ENCODE data around the gene CCDC97.
"Not testable (repeated sequence)": the region's sequence is repeated elsewhere in the genome, so short reads cannot be mapped to it uniquely, and the experiment has no call there.

CCDC97 gene

DNA sequence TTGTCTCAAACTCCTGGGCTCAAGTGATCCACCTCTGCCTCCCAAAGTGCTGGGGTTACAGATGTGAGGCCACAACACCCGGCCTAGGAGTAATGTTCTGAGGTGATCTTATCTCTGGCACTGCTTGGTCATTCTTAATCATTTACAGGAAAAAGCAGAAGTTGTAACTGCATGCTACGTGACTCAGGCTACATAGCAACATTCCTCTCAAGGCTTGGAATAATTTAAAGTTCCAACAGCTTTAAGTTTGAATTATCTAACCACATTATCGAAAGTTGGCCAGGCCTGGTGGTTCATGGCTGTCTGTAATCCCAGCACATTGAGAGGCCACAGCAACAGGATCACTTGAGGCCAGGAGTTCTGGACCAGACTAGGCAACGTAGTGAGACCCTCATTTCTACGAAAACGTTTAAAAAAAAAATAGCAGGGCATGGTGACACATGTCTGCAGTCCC, 57.9 kb downstream of the CCDC97 start:
- no peak for DNase-seq

DNA sequence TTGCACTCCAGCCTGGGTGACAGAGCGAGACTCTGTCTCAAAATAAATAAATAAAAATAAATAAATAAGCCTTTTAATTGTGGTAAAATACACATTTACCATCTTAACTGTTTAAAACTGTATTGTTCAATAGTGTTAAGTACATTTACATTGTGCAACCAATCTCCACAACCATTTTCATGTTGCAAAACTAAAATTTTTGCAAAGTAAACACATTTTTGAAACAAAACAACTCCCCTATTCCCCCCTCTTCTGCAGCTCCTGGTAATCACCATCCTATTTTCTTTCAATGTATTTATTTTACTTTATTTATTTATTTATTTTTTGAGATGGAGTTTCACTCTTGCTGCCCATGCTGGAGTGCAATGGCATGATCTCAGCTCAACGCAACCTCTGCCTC, 59.8 kb downstream of the CCDC97 start:
- DNase-seq: no peak

DNA sequence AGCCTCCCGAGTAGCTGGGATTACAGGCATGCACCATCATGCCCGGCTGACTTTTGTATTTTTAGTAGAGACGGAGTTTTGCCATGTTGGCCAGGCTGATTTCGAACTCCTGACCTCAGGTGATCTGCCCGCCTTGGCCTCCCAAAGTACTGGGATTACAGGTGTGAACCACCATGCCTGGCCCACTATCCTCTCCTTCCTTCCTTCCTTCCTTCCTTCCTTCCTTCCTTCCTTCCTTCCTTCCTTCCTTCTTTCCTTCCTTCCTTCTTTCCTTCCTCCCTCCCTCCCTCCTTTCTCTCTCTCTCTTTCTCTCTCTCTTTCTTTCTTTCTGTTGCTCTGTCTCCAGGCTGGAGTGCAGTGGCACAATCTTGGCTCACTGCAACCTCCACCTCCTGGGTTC, 61.1 kb downstream of the CCDC97 start:
- DNase-seq: not testable (repeated sequence)

DNA sequence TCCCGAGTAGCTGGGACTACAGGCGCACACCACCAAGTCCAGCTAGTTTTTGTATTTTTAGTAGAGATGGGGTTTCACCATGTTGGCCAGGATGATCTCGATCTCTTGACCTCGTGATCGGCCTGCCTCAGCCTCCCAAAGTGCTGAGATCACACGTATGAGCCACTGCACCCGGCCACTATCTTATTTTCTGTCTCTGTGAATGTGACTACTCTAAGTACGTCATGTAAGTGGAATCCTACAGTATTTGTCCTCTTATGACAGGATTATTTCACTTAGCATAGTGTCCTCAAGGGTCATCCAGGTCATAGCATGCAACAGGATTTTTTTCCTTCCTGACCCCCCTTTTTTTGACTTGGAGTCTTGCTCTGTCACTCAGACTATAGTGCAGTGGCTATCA, 61.6 kb downstream of the CCDC97 start:
- no peak for DNase-seq

DNA sequence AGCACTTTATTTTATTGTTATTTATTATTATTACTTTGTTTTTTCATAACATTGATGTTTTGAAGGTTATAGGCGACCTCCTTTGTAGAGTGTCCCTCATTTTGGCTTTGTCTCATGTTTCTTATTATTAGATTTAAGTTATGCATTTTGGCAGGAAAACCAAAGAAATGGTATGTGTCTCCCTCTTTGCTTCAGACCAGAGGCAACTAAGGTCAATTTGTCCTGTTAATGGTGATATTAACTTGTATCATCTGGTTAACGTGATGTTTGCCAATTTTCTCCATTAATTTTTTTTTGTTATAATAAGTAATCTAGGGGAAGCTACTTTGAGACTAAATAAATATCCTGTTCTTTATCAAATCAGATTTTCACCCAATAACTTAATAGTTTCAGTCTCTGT, 62.5 kb downstream of the CCDC97 start:
- no peak for DNase-seq

DNA sequence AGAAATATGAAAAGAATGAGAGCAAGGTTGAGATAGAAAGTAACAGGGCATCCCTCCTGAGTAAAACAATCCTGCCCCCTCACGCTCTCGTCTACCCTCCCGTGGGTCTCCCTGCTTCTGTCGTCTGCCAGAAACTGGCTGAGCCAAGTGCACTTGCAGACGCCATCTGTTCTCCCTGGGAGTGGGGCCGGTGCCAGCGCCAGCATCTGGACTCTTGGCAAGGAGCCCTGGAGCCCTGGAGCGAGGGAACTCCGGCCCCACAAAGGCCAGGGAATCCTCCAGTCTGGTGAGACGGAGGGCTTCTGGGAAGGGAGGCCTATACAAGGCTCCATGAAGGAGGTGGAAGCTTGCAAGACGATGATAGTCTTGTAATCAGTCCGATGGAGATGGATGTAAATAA, 64.0 kb downstream of the CCDC97 start:
- DNase-seq: peak; percentile 66
